ENCODE data around the gene ZDHHC11. TPM values are rescaled to one million over a fixed set of nuclear protein-coding genes. Genes with fewer than 3 reads are reported as not detected.

ZDHHC11 gene
- polyA plus RNA-seq, 1 donor (not counting 4 experiments of a cell fraction or from before 2014, with no cell fraction given) = 0.33 TPM

DNA sequence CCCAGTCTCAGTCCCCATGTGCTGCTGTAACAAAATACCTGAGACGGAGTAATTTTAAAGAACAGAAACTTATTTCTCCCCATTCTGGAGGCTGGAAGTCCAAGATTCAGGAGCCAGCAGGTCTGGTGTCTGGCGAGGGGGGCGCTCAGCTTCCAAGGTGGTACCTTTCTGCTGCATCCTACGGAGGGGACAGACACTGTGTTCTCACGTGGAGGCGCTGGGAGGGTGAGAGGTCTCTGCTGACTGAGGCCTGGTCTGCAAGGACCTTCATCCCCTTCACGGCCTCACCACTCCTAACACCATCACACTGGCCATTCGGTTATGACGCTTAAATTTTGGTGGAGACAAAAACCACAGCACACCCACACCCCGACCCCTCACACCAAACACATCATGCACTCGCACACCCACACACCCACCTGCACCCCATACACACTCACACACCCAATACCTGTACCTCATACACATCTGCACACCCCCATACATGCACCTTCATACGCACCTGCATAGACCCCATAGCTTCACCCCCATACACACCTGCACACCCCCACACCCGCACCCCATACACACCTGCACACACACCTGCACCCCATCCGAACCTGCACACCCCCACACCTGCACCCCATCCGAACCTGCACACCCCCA is 9.8 kb upstream of the ZDHHC11 start:
- no peak overlapping the region for H3K4me3 ChIP-seq (ENCODE audit: control insufficient read depth in 2 of 3, extremely low read depth in 1 of 3, insufficient read depth in 2 of 3, low read depth in 1 of 3, low read length in 3 of 3)
- H3K4me1 ChIP-seq (ENCODE audit: control insufficient read depth, extremely low read depth, insufficient read depth, low read length) = peaks cover 7% of the 10 kb centered on the region
- dilution Hi-C loops (cut with MboI; ENCODE audit: extremely low pct_ligation_motif_present, low sequenced_read_pairs) = no loop called here
- H3K9me3 ChIP-seq (ENCODE audit: control insufficient read depth, low read depth, low read length) = no peaks in the 10 kb centered on the region
- H4K20me1 ChIP-seq (ENCODE audit: control insufficient read depth, extremely low read depth, insufficient read depth, low read length) = peaks cover 5% of the 10 kb centered on the region
- DNase-seq (ENCODE audit: low read depth, low spot score) (no peak), FAIRE-seq (no peak)
- no peaks in the 10 kb centered on the region for H3K79me2 ChIP-seq (ENCODE audit: control insufficient read depth, insufficient read depth, low read length)
- H3K9ac ChIP-seq (ENCODE audit: control insufficient read depth, extremely low read depth, insufficient read depth, low read length) = no peak overlapping the region
- no peaks in the 10 kb centered on the region for H3K27me3 ChIP-seq (ENCODE audit: control insufficient read depth, extremely low read depth, insufficient read depth, low read length)
- no peak for TF ChIP-seq EZH2 (IDR thresholded peaks at IDR 0.05; ENCODE audit: low read length)
- TF ChIP-seq, protein P1, sequence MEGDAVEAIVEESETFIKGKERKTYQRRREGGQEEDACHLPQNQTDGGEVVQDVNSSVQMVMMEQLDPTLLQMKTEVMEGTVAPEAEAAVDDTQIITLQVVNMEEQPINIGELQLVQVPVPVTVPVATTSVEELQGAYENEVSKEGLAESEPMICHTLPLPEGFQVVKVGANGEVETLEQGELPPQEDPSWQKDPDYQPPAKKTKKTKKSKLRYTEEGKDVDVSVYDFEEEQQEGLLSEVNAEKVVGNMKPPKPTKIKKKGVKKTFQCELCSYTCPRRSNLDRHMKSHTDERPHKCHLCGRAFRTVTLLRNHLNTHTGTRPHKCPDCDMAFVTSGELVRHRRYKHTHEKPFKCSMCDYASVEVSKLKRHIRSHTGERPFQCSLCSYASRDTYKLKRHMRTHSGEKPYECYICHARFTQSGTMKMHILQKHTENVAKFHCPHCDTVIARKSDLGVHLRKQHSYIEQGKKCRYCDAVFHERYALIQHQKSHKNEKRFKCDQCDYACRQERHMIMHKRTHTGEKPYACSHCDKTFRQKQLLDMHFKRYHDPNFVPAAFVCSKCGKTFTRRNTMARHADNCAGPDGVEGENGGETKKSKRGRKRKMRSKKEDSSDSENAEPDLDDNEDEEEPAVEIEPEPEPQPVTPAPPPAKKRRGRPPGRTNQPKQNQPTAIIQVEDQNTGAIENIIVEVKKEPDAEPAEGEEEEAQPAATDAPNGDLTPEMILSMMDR (optimal IDR thresholded peaks at IDR 0.05 in 1 of 3, IDR thresholded peaks at IDR 0.05 in 1 of 3, conservative IDR thresholded peaks at IDR 0.05 in 1 of 3; ENCODE audit: extremely low read depth in 1 of 3, insufficient read depth in 2 of 3, low read length in 3 of 3) = no peak
- H3K4me2 ChIP-seq (ENCODE audit: control insufficient read depth, extremely low read depth, insufficient read depth, low read depth, low read length) = no peak overlapping the region
- H3K9me1 ChIP-seq (ENCODE audit: control insufficient read depth, extremely low read depth, insufficient read depth, low read length) = no peaks in the 10 kb centered on the region
- peaks cover 14 to 23% of the 10 kb centered on the region in 2 experiments for H3K36me3 ChIP-seq (ENCODE audit: control insufficient read depth in 2 of 2, extremely low read depth in 1 of 2, insufficient read depth in 2 of 2, low read length in 2 of 2)
- no peak overlapping the region for H3K27ac ChIP-seq (ENCODE audit: control insufficient read depth, insufficient read depth, low read length)
- no peak overlapping the region for H2AFZ ChIP-seq (ENCODE audit: control insufficient read depth, low read length)

DNA sequence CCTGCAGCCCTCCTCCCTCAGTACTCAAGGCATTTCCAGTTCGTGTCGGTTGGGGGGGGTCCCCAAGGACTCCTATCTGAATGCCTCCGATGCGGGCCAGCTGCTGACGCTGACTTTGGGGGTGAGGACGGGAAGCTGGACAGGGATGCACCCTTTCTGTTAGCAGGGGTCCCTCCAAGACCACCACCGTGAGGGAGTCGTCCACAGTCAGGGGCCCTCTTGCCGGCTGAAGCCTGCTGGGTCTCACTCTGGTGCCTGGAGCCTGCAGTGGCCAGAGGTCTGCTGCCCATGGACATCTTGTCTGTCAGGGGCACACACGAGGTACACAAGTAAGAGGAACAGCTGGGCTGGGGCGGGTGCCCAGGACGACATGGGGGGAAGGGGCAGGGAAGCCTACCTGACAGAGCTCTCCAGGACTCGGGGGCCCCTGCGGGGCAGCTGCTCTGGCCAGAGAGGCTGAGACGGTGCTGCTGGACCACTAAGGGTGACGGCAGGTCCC is 9.1 kb upstream of the ZDHHC11 start:
- FAIRE-seq (no peak), DNase-seq (ENCODE audit: low read depth, low spot score) (no peak)
- H4K20me1 ChIP-seq (ENCODE audit: control insufficient read depth, extremely low read depth, insufficient read depth, low read length) = peaks cover 5% of the 10 kb centered on the region
- no peaks in the 10 kb centered on the region for H3K9me1 ChIP-seq (ENCODE audit: control insufficient read depth, extremely low read depth, insufficient read depth, low read length)
- H3K4me1 ChIP-seq (ENCODE audit: control insufficient read depth, extremely low read depth, insufficient read depth, low read length) = peaks cover 7% of the 10 kb centered on the region
- no peak overlapping the region for H3K27ac ChIP-seq (ENCODE audit: control insufficient read depth, insufficient read depth, low read length)
- H3K4me2 ChIP-seq (ENCODE audit: control insufficient read depth, extremely low read depth, insufficient read depth, low read depth, low read length) = no peak overlapping the region
- no peak overlapping the region for H2AFZ ChIP-seq (ENCODE audit: control insufficient read depth, low read length)
- H3K4me3 ChIP-seq (ENCODE audit: control insufficient read depth in 2 of 3, extremely low read depth in 1 of 3, insufficient read depth in 2 of 3, low read depth in 1 of 3, low read length in 3 of 3) = no peak overlapping the region
- no peak for TF ChIP-seq EZH2 (IDR thresholded peaks at IDR 0.05; ENCODE audit: low read length)
- TF ChIP-seq, protein P1 (optimal IDR thresholded peaks at IDR 0.05 in 1 of 3, IDR thresholded peaks at IDR 0.05 in 1 of 3, conservative IDR thresholded peaks at IDR 0.05 in 1 of 3; ENCODE audit: extremely low read depth in 1 of 3, insufficient read depth in 2 of 3, low read length in 3 of 3) = no peak
- H3K9me3 ChIP-seq (ENCODE audit: control insufficient read depth, low read depth, low read length) = no peaks in the 10 kb centered on the region
- H3K36me3 ChIP-seq (ENCODE audit: control insufficient read depth in 2 of 2, extremely low read depth in 1 of 2, insufficient read depth in 2 of 2, low read length in 2 of 2) = peaks cover 9 to 17% of the 10 kb centered on the region in 2 experiments
- H3K79me2 ChIP-seq (ENCODE audit: control insufficient read depth, insufficient read depth, low read length) = no peaks in the 10 kb centered on the region
- dilution Hi-C loops (cut with MboI; ENCODE audit: extremely low pct_ligation_motif_present, low sequenced_read_pairs) = no loop called here
- H3K9ac ChIP-seq (ENCODE audit: control insufficient read depth, extremely low read depth, insufficient read depth, low read length) = no peak overlapping the region
- no peaks in the 10 kb centered on the region for H3K27me3 ChIP-seq (ENCODE audit: control insufficient read depth, extremely low read depth, insufficient read depth, low read length)

Measured in keratinocyte (primary cell).